H9 (cell line): ENCODE data around the gene LRRK2. TPM values are rescaled to one million over a fixed set of nuclear protein-coding genes. Genes with fewer than 3 reads are reported as not detected.

ENCODE experiments used
- DNase-seq: peaks from one replicate; pipeline ENCODE4 v3.0.0-alpha.2; 2017
- H2AFZ ChIP-seq: one replicate; pipeline ENCODE4 v1.6.1; 2013; ENCODE audit warnings: mild to moderate bottlenecking, low read length, control low read depth, moderate library complexity
- H2AK5ac ChIP-seq: 2 replicates; pipeline ENCODE4 v1.6.1; 2013; ENCODE audit warnings: low read length, control low read depth, mixed read lengths; ENCODE audit not compliant: insufficient read length
- H2BK120ac ChIP-seq: one replicate; pipeline ENCODE4 v1.6.1; 2013; ENCODE audit warnings: low read depth, mild to moderate bottlenecking, low read length, control low read depth, inconsistent platforms; ENCODE audit not compliant: poor library complexity, severe bottlenecking
- H2BK12ac ChIP-seq: 2 replicates; pipeline ENCODE4 v1.6.1; 2013; ENCODE audit warnings: low read length, control low read depth, mixed read lengths, low read depth; ENCODE audit not compliant: insufficient read length
- H2BK15ac ChIP-seq: 2 replicates; pipeline ENCODE4 v1.6.1; 2013; ENCODE audit warnings: low read depth, low read length, control low read depth
- H2BK20ac ChIP-seq: one replicate; pipeline ENCODE4 v1.6.1; 2013; ENCODE audit warnings: low read depth, mild to moderate bottlenecking, low read length, control low read depth, inconsistent platforms; ENCODE audit not compliant: poor library complexity, severe bottlenecking
- H2BK5ac ChIP-seq: 2 replicates; pipeline ENCODE4 v1.6.1; 2013; ENCODE audit warnings: low read length, control low read depth, mixed read lengths; ENCODE audit not compliant: insufficient read length
- H3K14ac ChIP-seq: 2 replicates; pipeline ENCODE4 v1.6.1; 2013; ENCODE audit warnings: low read length, control low read depth; ENCODE audit not compliant: insufficient read depth
- H3K18ac ChIP-seq: 2 replicates; pipeline ENCODE4 v1.6.1; 2013; ENCODE audit warnings: low read depth, mild to moderate bottlenecking, mixed read lengths, low read length, control low read depth; ENCODE audit not compliant: insufficient read length
- H3K23ac ChIP-seq: 2 replicates; pipeline ENCODE4 v1.6.1; 2013; ENCODE audit warnings: low read length, control low read depth, mixed read lengths, low read depth; ENCODE audit not compliant: insufficient read length
- H3K23me2 ChIP-seq: 2 replicates; pipeline ENCODE4 v1.6.1; 2013; ENCODE audit warnings: low read depth, mild to moderate bottlenecking, mixed read lengths, low read length, control low read depth; ENCODE audit not compliant: insufficient read length, poor library complexity, severe bottlenecking
- H3K27ac ChIP-seq: 2 replicates; pipeline ENCODE4 v1.5.1; 2013; ENCODE audit warnings: low read length, control low read depth, mixed read lengths, low read depth; ENCODE audit not compliant: insufficient read length
- H3K27me3 ChIP-seq: 2 replicates; pipeline ENCODE4 v1.6.1; 2013; ENCODE audit warnings: low read length, control low read depth, inconsistent platforms; ENCODE audit not compliant: insufficient read depth
- H3K4ac ChIP-seq: 2 replicates; pipeline ENCODE4 v1.6.1; 2013; ENCODE audit warnings: low read depth, mild to moderate bottlenecking, control low read depth, inconsistent platforms, low read length, moderate library complexity
- H3K4me1 ChIP-seq: 2 replicates; pipeline ENCODE4 v1.6.1; 2013; ENCODE audit warnings: low read length, control low read depth, inconsistent platforms; ENCODE audit not compliant: insufficient read depth
- H3K4me2 ChIP-seq: 2 replicates; pipeline ENCODE4 v1.6.1; 2013; ENCODE audit warnings: low read length, control low read depth, mixed read lengths; ENCODE audit not compliant: insufficient read length, insufficient read depth
- H3K56ac ChIP-seq: 2 replicates; pipeline ENCODE4 v1.6.1; 2013; ENCODE audit warnings: low read depth, mild to moderate bottlenecking, mixed read lengths, low read length, control low read depth; ENCODE audit not compliant: insufficient read length
- H3K79me1 ChIP-seq: 2 replicates; pipeline ENCODE4 v1.6.1; 2013; ENCODE audit warnings: low read depth, mild to moderate bottlenecking, moderate library complexity, low read length, control low read depth, inconsistent platforms; ENCODE audit not compliant: insufficient read depth, poor library complexity, severe bottlenecking
- H3K79me2 ChIP-seq: 2 replicates; pipeline ENCODE4 v1.6.1; 2013; ENCODE audit warnings: low read length, control low read depth, inconsistent platforms; ENCODE audit not compliant: insufficient read depth
- H3K9ac ChIP-seq: 2 replicates; pipeline ENCODE4 v1.6.1; 2013; ENCODE audit warnings: low read length, control low read depth, mixed read lengths; ENCODE audit not compliant: insufficient read length; ENCODE audit errors: extremely low read depth
- H3K9me3 ChIP-seq: one replicate; pipeline ENCODE4 v1.6.1; 2013; ENCODE audit warnings: low read depth, low read length, inconsistent platforms; ENCODE audit not compliant: control insufficient read depth
- H3T11ph ChIP-seq: one replicate; pipeline ENCODE4 v1.6.1; 2013; ENCODE audit warnings: mild to moderate bottlenecking, low read length, control low read depth, inconsistent platforms
- H4K20me1 ChIP-seq: one replicate; pipeline ENCODE4 v1.6.1; 2013; ENCODE audit not compliant: control insufficient read depth, insufficient read length, insufficient read depth
- H4K5ac ChIP-seq: 2 replicates; pipeline ENCODE4 v1.6.1; 2013; ENCODE audit warnings: low read depth, mild to moderate bottlenecking, mixed read lengths, low read length, control low read depth; ENCODE audit not compliant: insufficient read length
- H4K8ac ChIP-seq: replicated peaks from 2 replicates; pipeline ENCODE4 v1.6.1; 2013; ENCODE audit warnings: low read length, control low read depth, mixed read lengths, low read depth; ENCODE audit not compliant: insufficient read length
- H4K91ac ChIP-seq: 2 replicates; pipeline ENCODE4 v1.6.1; 2013; ENCODE audit warnings: low read depth, mild to moderate bottlenecking, moderate library complexity, mixed read lengths, low read length, control low read depth; ENCODE audit not compliant: insufficient read length
- H3K27ac Mint-ChIP-seq, 3 experiments: 2 replicates in 2 of 3; 3 replicates in 1 of 3; pipeline ENCODE4 v1.8.0; 2020 to 2021; ENCODE audit warnings: mixed read lengths in 3 of 3, mild to moderate bottlenecking in 1 of 3, moderate library complexity in 1 of 3
- H3K27me3 Mint-ChIP-seq: 2 replicates; pipeline ENCODE4 v1.8.0; 2021; ENCODE audit warnings: low read depth, mild to moderate bottlenecking, moderate library complexity, mixed read lengths
- H3K36me3 Mint-ChIP-seq, 3 experiments: 2 replicates in 2 of 3; 3 replicates in 1 of 3; pipeline ENCODE4 v1.8.0; 2020 to 2021; ENCODE audit warnings: low read depth in 3 of 3, mixed read lengths in 3 of 3; ENCODE audit not compliant: insufficient read depth in 1 of 3
- H3K4me1 Mint-ChIP-seq, 2 experiments: 2 replicates each; pipeline ENCODE4 v1.8.0; 2020; ENCODE audit warnings: mixed read lengths in 2 of 2
- H3K4me3 Mint-ChIP-seq, 2 experiments: 2 replicates in 1 of 2; 3 replicates in 1 of 2; pipeline ENCODE4 v1.8.0; 2020 to 2021; ENCODE audit warnings: mild to moderate bottlenecking in 2 of 2, mixed read lengths in 2 of 2, moderate library complexity in 1 of 2
- H3K9me3 Mint-ChIP-seq, 2 experiments: 2 replicates in 1 of 2; 3 replicates in 1 of 2; pipeline ENCODE4 v1.8.0; 2020; ENCODE audit warnings: mild to moderate bottlenecking in 2 of 2, mixed read lengths in 2 of 2, moderate library complexity in 1 of 2
- CTCF ChIP-seq: fragments of 200-600 bp; sonication (generic); conservative IDR thresholded peaks from 3 replicates; pipeline ENCODE4 v1.8.0; 2021; ENCODE audit warnings: antibody characterized with exemption, mild to moderate bottlenecking
- WGBS: extraction: QIAGEN DNeasy Blood & Tissue Kit; methylation state at CpG from one replicate; pipeline ENCODE4 v1.1.7; 2013; ENCODE audit warnings: missing lambda C conversion rate, low lambda C conversion rate, mixed read lengths; ENCODE audit not compliant: insufficient read length; ENCODE audit errors: extremely low coverage; 5-methylcytosine and 5-hydroxymethylcytosine counted together
- total RNA-seq: library from RNA; stranded (reverse); gene quantifications from 2 replicates; pipeline ENCODE4 v1.2.1, GENCODE V29; 2021

The LRRK2 gene
- total RNA-seq, 1 experiment from 2014 or later: 0.17 TPM

GRCh38 chr12:40183715-40184114 lies 41.1 kb upstream of the LRRK2 start:
- Histone ChIP-seq H3K27ac (no peak overlapping the region), H3K27me3 (no peaks in the 10 kb centered on the region), H3K79me2 (no peaks in the 10 kb centered on the region), H3K14ac (no peak overlapping the region), H3K9me3 (no peaks in the 10 kb centered on the region), H3K23me2 (no peaks in the 10 kb centered on the region), H3K4me2 (no peak overlapping the region), H2BK12ac (no peak overlapping the region), H2AK5ac (no peak overlapping the region), H3K23ac (no peak overlapping the region), H4K5ac (no peak overlapping the region), H4K8ac (no peak overlapping the region), H3K9ac (no peak overlapping the region), H3K18ac (no peak overlapping the region), H4K20me1 (no peaks in the 10 kb centered on the region), H2BK120ac (no peak overlapping the region), H3T11ph (no peak overlapping the region), H2BK5ac (no peak overlapping the region), H3K79me1 (no peaks in the 10 kb centered on the region), H2BK20ac (no peak overlapping the region), H3K4me1 (no peaks in the 10 kb centered on the region), H2BK15ac (no peak overlapping the region), H3K4ac (no peak overlapping the region), H4K91ac (no peak overlapping the region), H3K56ac (no peak overlapping the region), H2AFZ (no peak overlapping the region)
- WGBS: no CpG with 5 or more reads among the region's 1 CpG
- Mint-ChIP-seq H3K9me3 (peaks cover 16 to 30% of the 10 kb centered on the region in 2 experiments), H3K4me3 (no peak overlapping the region), H3K27ac (no peak overlapping the region), H3K27me3 (no peaks in the 10 kb centered on the region), H3K4me1 (peaks cover 0 to 2% of the 10 kb centered on the region in 2 experiments; a peak in 1 of 4 replicates), H3K36me3 (peaks cover 9 to 24% (median 11%) of the 10 kb centered on the region in 3 experiments)
- TF ChIP-seq CTCF: no peak
- DNase-seq: no peak
